Measurements from ENCODE around the gene LRRC45. TPM values are rescaled to one million over a fixed set of nuclear protein-coding genes. Genes with fewer than 3 reads are reported as not detected.

LRRC45 gene
- total RNA-seq, 2 donors from 2014 or later, result 6.1 to 14.2 TPM

DNA sequence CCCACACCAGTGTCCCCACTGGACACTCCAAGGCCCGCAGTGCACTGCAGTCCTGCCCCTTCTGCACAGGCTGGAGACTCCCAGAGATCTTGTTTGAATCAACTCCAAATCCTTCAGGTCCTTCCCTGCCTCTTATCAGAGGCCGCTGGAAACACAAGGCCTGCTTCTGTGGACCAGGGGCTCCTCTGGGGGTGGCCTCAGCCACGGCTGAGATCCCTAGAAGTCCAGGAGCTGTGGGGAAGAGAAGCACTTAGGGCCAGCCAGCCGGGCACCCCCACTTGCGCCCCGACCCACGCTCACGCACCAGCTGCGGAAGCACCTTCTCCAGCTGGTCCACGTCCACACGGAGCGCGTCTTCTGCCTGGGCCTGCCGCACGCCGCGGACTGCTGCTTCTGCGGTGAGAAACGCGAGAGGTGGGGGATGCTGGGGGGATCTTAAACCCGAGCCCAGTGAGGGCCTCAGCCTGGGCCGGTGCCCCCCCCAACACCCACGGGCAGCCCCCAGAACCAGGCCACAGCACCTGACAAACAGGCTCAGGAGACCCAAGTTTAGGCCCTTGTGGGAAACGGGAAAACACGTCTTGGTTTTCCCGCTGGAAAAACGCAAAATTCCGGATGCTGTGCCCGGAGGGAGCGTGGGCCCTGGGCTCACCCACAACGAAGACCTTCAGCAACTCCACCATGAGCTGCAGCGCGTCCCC is 4.0 kb upstream of the LRRC45 start:
- TF ChIP-seq, protein P1, sequence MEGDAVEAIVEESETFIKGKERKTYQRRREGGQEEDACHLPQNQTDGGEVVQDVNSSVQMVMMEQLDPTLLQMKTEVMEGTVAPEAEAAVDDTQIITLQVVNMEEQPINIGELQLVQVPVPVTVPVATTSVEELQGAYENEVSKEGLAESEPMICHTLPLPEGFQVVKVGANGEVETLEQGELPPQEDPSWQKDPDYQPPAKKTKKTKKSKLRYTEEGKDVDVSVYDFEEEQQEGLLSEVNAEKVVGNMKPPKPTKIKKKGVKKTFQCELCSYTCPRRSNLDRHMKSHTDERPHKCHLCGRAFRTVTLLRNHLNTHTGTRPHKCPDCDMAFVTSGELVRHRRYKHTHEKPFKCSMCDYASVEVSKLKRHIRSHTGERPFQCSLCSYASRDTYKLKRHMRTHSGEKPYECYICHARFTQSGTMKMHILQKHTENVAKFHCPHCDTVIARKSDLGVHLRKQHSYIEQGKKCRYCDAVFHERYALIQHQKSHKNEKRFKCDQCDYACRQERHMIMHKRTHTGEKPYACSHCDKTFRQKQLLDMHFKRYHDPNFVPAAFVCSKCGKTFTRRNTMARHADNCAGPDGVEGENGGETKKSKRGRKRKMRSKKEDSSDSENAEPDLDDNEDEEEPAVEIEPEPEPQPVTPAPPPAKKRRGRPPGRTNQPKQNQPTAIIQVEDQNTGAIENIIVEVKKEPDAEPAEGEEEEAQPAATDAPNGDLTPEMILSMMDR (IDR thresholded peaks at IDR 0.05), result no peak
- no peak for DNase-seq (ENCODE audit: low spot score)
- H3K4me1 ChIP-seq (ENCODE audit: control insufficient read depth in 1 of 2, low read depth in 2 of 2), result peaks cover 14 to 20% of the 10 kb centered on the region in 2 donors
- no peaks in the 10 kb centered on the region for H3K27me3 ChIP-seq (replicated peaks; ENCODE audit: insufficient read depth)
- no peaks in the 10 kb centered on the region for H3K9me3 ChIP-seq
- H3K36me3 ChIP-seq, result no peaks in the 10 kb centered on the region
- H3K27ac ChIP-seq, result no peak overlapping the region
- H3K4me3 ChIP-seq, result no peak overlapping the region
- ATAC-seq (ENCODE audit: insufficient number of reproducible peaks, low FRiP score, low read depth), result no peak

GRCh38 chr17:82019690-82020571 is 3.2 kb upstream of the LRRC45 start:
- H3K36me3 ChIP-seq, result no peaks in the 10 kb centered on the region
- no peaks in the 10 kb centered on the region for H3K27me3 ChIP-seq (replicated peaks; ENCODE audit: insufficient read depth)
- H3K4me1 ChIP-seq (ENCODE audit: control insufficient read depth in 1 of 2, low read depth in 2 of 2), result peaks cover 14 to 23% of the 10 kb centered on the region in 2 donors
- no peaks in the 10 kb centered on the region for H3K9me3 ChIP-seq
- ATAC-seq (ENCODE audit: insufficient number of reproducible peaks, low FRiP score, low read depth) (no peak), DNase-seq (ENCODE audit: low spot score) (no peak)
- H3K4me3 ChIP-seq, result no peak overlapping the region
- TF ChIP-seq, protein P1 (IDR thresholded peaks at IDR 0.05), result peak; percentile 63
- no peak overlapping the region for H3K27ac ChIP-seq

DNA sequence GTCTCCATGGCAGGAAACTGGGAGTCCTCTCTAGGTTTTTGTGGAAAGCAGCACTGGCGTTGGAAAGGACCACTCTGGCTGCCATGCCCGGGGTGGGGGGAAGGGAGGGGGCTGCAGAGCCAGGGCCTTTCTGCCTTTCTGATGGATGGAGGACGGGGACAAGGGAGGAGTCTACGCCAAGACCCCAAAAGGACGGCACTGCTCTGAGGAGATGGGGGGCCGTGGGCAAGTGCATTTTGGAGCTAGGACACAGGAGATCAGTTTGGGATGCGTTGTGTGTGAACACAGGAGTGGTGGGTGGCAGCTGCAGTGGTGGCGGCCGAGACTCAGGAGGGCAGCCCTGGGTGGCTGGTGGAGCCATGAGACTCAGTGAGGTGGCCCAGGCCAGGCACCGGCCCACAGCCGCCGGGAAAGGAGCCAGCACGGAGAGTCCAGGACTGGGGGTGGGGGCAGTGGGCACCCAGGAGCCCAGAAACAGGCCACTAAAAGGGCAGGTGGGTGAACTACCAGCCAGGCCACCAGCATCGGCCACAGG is 2.5 kb upstream of the LRRC45 start:
- Histone ChIP-seq H3K4me3 (no peak overlapping the region), H3K36me3 (no peaks in the 10 kb centered on the region), H3K4me1 (ENCODE audit: control insufficient read depth in 1 of 2, low read depth in 2 of 2) (peaks cover 14 to 23% of the 10 kb centered on the region in 2 donors), H3K27ac (no peak overlapping the region), H3K27me3 (replicated peaks; ENCODE audit: insufficient read depth) (no peaks in the 10 kb centered on the region), H3K9me3 (no peaks in the 10 kb centered on the region)
- no peak for DNase-seq (ENCODE audit: low spot score)
- no peak for ATAC-seq (ENCODE audit: insufficient number of reproducible peaks, low FRiP score, low read depth)
- TF ChIP-seq, protein P1 (IDR thresholded peaks at IDR 0.05), result no peak

- H3K27ac ChIP-seq, result no peak overlapping the region
- TF ChIP-seq, protein P1 (IDR thresholded peaks at IDR 0.05), result peak; percentile 76
- H3K4me1 ChIP-seq (ENCODE audit: control insufficient read depth in 1 of 2, low read depth in 2 of 2), result peaks cover 14 to 23% of the 10 kb centered on the region in 2 donors
- no peaks in the 10 kb centered on the region for H3K9me3 ChIP-seq
- ATAC-seq (ENCODE audit: insufficient number of reproducible peaks, low FRiP score, low read depth) (no peak), DNase-seq (ENCODE audit: low spot score) (no peak)
- H3K27me3 ChIP-seq (replicated peaks; ENCODE audit: insufficient read depth), result no peaks in the 10 kb centered on the region
- H3K4me3 ChIP-seq, result peak overlapping the region; percentile 89
- H3K36me3 ChIP-seq, result no peaks in the 10 kb centered on the region
Measured at GRCh38 chr17:82021107-82021899, 1.8 kb upstream of the LRRC45 start.
